GM12864 (cell line): Measurements from ENCODE around the gene BEST2.
A peak's percentile ranks its signal among the peaks of the same experiment; 100 is the strongest.

ENCODE experiments used
- DNase-seq: peaks from one replicate; pipeline ENCODE4 v3.0.0-alpha.2; 2011; ENCODE audit warnings: low read depth
- H3K4me3 ChIP-seq: 2 replicates; pipeline ENCODE4 v1.5.1; 2011; ENCODE audit warnings: mild to moderate bottlenecking, low read depth, low read length, control low read depth
- CTCF ChIP-seq: IDR thresholded peaks from 2 replicates; pipeline ENCODE4 v1.5.1; 2011; ENCODE audit warnings: low read depth, mild to moderate bottlenecking, moderate library complexity, low read length, control low read depth, inconsistent platforms; ENCODE audit errors: missing control alignments

Gene BEST2

GRCh38 chr19:12779162-12779993 is 27.8 kb downstream of the BEST2 start:
- DNase-seq: no peak
- H3K4me3 ChIP-seq: peak overlapping the region; percentile 68
- TF ChIP-seq CTCF: peak; percentile 29

- no peak for TF ChIP-seq CTCF
- no peak for DNase-seq
- H3K4me3 ChIP-seq: peak overlapping the region; percentile 54
These were observed 30.5 kb downstream of the BEST2 start for GRCh38 chr19:12782174-12782423.

DNA sequence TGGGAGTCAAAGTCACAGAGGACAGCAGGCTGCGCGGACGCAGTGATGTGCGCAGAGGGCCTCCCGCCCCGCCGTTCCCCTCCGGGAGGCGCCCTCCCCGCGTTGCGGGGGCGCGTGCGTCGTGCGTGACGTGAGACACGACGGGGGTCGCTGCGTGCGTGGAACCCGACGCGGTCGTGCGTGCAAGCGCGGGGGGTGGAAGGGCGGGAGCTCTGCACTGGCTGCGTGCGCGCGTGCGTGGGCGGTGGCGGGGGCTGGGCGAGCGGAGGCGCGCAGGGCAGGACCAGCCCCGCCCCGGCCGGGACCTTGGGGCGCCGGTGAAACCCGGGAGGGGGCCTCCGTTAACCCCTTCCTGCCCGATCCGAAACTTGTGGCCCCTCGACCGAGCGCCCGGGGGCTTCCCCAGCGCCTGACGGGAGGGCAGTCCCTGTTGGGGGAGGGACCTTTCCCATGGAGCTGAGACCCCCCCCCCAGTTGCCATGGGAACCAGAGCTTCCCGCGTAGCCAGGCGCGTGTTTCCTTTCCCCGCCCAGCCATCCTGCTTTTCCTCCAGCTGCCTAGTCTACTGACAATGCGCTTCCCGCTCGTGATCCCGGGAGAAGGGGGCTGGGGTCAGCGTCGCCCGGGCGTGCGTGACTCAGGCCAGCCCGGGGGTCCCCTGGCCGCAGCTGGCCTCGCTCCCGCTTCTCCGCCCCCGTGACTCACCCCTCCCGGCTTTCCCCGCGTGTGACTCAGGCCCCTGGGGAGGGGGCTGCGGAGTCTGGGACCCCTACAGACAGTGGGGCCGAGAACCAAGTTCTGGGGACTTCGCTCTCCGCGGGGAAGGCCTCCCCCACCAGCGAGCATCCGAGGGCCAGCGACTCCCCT is 31.1 kb downstream of the BEST2 start:
- DNase-seq: no peak
- TF ChIP-seq CTCF: peak; percentile 13
- H3K4me3 ChIP-seq: peak overlapping the region; percentile 54

DNA sequence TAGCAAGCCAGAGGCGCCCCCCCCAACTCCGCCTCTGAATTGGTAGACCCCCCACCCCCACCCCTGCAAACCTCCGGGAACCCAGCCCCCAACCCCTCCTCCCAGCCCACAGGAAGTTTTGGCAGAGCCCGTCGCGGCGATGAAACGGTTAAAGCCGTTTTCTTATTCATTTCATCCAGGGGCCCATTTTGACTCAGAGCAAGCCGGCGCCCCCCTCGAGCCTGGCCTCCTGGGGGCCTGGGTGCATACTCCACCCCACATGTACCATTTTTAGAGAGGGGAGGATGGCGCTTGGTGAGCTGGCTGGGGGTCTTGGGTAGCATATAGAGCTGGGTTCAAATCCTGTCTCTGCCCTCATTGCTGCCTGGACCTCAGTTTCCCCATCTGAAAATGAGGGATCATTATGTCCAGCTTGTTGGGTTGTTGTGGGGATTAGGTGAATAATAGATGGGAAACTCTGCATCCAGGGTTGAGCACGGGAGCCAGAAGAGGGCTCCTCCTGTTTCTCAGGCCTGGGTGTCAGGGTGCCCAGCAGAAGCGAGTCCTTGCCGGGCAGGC is 31.8 kb downstream of the BEST2 start:
- no peak overlapping the region; the same call in none of the 2 replicates for H3K4me3 ChIP-seq
- no peak for DNase-seq
- TF ChIP-seq CTCF: no peak

DNA sequence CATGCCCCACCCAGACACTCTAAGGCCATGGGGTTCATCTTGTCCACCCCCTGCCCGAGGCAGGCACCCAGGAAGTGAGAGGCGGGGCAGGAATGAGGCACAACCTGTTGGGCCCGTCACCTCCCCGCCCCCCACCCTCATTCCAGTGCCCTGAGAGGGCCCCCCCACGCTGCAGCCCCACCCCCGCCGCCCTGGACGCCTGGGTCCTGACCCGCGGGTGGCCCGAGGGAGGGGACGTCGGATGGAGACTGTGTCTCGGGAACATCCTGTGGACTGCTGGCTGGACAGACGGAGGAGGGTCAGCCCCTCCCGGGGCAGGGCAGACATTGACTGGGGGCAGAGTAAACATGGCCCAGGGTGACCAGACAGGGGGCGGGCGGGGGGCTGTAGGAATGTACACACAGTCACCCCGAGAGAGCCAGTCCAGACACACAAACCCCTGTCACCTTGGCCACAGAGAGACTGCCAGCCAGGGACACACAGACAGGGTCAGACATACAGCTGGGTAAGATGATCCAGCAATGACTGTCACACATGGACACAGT is 32.3 kb downstream of the BEST2 start:
- no peak for TF ChIP-seq CTCF
- DNase-seq: no peak
- no peak overlapping the region for H3K4me3 ChIP-seq

DNA sequence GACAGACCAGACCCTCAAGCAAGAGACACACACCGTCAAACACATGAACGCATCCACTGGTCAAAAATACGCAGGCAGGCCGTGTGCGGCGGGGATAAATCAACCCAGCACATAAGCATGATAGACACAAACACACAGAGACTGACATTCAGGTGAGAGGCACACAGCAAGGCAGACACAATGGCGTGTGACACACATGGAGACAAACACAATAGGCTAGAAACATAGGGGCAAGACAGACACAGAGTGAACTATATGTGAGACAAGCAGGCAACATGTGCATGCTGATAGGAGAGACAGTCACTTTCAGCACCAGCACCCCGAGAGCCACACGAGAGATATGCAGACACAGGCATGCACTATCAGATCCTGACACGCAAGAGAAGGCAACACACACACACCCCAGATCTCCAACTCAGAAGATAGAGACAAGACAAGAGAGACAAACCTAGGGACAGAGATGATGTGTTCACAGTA is 32.8 kb downstream of the BEST2 start:
- no peak overlapping the region for H3K4me3 ChIP-seq
- no peak for TF ChIP-seq CTCF
- DNase-seq: no peak
